HG02759 (cell line): ENCODE results near the gene ANO8.

Source experiments
- ATAC-seq: cut with Tn5 transposase; IDR thresholded peaks from one replicate; pipeline ENCODE4 v1.9.1; 2021; ENCODE audit warnings: mild to moderate bottlenecking, moderate library complexity; ENCODE audit not compliant: unreplicated experiment

ANO8 gene

GRCh38 chr19:17329366-17330261 is 5.0 kb downstream of the ANO8 start:
- no peak for ATAC-seq

GRCh38 chr19:17328517-17329365 is 5.9 kb downstream of the ANO8 start:
- no peak for ATAC-seq

GRCh38 chr19:17327654-17328516 is 6.8 kb downstream of the ANO8 start:
- ATAC-seq = no peak

GRCh38 chr19:17327068-17327653 is 7.5 kb downstream of the ANO8 start:
- ATAC-seq = no peak

- ATAC-seq = no peak
These were observed 8.1 kb downstream of the ANO8 start for GRCh38 chr19:17326595-17326966.

- no peak for ATAC-seq
These were observed 8.6 kb downstream of the ANO8 start for GRCh38 chr19:17325881-17326594.

- no peak for ATAC-seq
These were observed 9.5 kb downstream of the ANO8 start for GRCh38 chr19:17325133-17325532.

GRCh38 chr19:17324357-17325114 is 10.1 kb downstream of the ANO8 start:
- ATAC-seq = no peak

- no peak for ATAC-seq
These were observed 10.7 kb downstream of the ANO8 start for GRCh38 chr19:17323964-17324332.

GRCh38 chr19:17323300-17323963 is 11.2 kb downstream of the ANO8 start:
- no peak for ATAC-seq

- ATAC-seq = no peak
These were observed 11.8 kb downstream of the ANO8 start for GRCh38 chr19:17322854-17323253.

- no peak for ATAC-seq
These were observed 12.8 kb downstream of the ANO8 start for GRCh38 chr19:17321655-17322489.

GRCh38 chr19:17320435-17320834 is 14.2 kb downstream of the ANO8 start:
- no peak for ATAC-seq

- ATAC-seq = no peak
These were observed 15.0 kb downstream of the ANO8 start for GRCh38 chr19:17319473-17320238.

- ATAC-seq = no peak
These were observed 15.7 kb downstream of the ANO8 start for GRCh38 chr19:17318966-17319365.

- ATAC-seq = no peak
These were observed 20.6 kb downstream of the ANO8 start for GRCh38 chr19:17314007-17314593.
